ENCODE results near the gene DCLK1.

GRCh38 chr13:35945368-35945767 lies 185.8 kb downstream of the DCLK1 start:
- TF ChIP-seq CTCF (IDR thresholded peaks at IDR 0.05) = no peak
- TF ChIP-seq POLR2A (IDR thresholded peaks at IDR 0.05) = no peak
- TF ChIP-seq EP300 (IDR thresholded peaks at IDR 0.05) = no peak

Measured in tibial nerve (tissue), 4 donors.